ENCODE results near the gene MYOM1.

Gene MYOM1

DNA sequence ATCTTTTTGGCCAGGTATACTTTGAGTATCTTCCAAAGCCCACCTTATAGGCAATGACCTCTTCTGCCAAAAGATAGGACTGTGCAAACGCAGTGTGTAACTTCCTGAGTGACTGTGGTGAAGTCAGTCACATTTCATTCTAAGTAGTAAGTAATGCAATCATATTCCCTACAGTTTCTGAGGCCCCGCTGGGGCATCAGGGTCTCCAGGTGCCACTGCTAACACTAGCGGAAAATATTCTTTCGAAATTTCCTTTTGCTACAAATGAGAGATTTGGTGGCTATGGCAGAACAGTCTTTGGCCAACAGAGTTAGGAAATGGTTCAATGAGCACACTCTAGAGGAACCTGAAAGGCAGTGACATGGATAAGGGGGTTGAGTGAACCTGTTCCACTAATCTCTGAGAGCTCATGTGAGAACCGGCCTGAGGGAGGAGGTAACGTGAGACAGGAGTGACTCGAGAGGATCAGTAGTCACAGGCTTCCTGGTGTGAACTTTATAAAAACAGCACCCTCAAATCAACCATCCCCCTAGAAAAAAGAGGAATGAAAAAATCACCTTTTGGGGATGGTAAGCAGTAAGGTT lies 104.2 kb downstream of the MYOM1 start:
- TF ChIP-seq, protein P1, sequence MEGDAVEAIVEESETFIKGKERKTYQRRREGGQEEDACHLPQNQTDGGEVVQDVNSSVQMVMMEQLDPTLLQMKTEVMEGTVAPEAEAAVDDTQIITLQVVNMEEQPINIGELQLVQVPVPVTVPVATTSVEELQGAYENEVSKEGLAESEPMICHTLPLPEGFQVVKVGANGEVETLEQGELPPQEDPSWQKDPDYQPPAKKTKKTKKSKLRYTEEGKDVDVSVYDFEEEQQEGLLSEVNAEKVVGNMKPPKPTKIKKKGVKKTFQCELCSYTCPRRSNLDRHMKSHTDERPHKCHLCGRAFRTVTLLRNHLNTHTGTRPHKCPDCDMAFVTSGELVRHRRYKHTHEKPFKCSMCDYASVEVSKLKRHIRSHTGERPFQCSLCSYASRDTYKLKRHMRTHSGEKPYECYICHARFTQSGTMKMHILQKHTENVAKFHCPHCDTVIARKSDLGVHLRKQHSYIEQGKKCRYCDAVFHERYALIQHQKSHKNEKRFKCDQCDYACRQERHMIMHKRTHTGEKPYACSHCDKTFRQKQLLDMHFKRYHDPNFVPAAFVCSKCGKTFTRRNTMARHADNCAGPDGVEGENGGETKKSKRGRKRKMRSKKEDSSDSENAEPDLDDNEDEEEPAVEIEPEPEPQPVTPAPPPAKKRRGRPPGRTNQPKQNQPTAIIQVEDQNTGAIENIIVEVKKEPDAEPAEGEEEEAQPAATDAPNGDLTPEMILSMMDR (conservative IDR thresholded peaks at IDR 0.05) = no peak
- no peak overlapping the region for H3K27ac ChIP-seq

DNA sequence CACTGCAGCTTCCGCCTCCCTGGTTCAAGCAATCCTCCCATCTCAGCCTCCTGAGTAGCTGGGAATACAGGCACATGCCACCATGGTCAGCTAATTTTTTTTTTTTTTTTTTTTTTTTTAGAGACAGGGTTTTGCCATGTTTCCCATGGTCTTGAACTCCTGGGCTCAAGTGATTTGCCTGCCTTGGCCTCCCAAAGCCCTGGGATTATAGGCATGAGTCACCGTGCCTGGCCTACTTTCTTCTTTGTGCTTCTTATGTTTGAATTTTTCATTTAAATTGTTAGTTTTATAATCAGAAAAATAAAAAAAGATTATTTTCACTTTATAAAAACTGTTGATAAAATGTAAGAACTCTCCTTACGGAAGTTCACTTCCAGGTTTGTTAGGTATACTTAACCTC lies 105.3 kb downstream of the MYOM1 start:
- TF ChIP-seq, protein P1 (conservative IDR thresholded peaks at IDR 0.05) = no peak
- no peak overlapping the region for H3K27ac ChIP-seq

DNA sequence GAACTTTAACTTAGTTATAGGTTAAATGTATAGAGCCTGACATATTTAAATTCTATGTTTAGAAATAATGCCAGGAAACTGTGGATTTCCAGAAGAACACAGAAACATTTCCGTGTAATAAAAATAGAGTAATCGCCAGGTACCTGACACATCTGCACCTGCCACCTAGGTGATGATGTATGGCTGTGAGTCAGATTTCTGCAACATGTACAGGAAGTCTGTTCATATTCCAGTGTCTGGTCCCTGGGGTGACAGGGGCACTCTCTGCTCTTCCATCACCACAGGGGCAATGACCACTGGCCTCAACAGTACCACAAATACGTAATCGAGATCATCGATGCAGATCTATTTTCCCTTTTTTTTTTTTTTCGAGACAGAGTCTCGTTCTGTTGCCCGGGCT lies 105.7 kb downstream of the MYOM1 start:
- TF ChIP-seq, protein P1 (conservative IDR thresholded peaks at IDR 0.05) = no peak
- no peak overlapping the region for H3K27ac ChIP-seq

DNA sequence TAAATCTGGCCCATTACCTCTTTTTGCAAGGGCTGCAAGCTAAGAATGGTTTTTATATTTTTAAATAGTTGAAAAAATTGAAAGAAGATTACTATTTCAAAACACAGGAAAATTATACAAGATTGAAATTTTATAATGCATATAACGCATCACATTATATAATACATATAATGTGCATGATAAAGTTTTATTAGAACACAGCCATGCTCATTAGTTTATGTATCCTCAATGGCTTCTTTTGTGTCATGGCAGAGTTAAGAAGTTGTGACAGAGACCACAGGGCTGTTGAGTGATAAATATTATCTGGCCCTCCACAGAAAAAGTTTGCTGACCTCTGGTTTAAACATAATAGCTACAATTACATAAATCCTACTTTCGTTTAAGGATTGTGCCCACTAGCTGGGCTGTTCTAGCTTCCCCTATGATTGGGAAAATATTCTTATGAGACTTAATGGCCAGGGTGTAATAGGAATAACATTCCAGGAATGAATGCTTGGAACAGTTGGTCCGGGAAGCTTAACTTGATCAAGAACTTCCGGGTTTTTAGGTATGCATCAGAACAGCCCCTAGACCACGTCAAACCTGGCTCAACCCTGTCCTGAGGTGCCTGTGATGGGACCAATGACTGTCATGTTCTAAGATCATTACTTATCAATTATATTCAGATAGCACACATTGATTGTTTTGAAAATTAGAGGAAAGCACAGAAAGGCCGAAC lies 108.1 kb downstream of the MYOM1 start:
- TF ChIP-seq, protein P1 (conservative IDR thresholded peaks at IDR 0.05) = no peak
- no peak overlapping the region for H3K27ac ChIP-seq

DNA sequence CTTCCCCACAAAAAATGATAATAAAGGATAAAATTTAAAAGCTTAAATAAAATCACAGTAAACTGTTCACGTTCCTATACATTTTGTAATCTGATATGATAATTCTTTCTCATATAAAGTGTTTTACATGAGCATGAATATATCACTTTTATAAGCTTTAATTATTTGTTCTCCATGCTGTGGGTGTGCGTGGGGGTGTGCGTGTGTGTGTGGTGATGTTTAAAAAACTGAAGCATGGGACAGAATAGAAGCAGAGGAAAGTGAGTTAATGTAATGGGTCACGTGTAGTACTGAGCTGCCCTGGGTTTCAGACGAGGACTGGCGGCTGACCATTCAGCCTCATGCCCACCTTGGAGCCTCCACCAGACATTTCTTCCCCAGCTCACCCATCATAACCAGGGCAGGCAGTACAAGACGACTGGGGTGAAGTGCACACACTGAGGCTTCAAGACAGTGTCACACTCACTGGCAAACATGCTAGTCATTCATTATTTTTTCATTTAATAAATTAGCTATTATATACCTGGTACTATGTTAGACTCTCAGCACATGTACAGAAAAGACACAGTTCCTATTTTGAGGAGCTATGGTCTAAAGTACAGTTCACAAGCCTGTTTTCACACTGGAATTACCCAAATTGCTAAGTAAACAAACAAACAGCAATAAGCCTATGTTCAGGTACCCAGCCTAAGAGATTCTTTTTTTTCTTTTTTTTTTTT lies 109.6 kb downstream of the MYOM1 start:
- H3K27ac ChIP-seq = no peak overlapping the region
- TF ChIP-seq, protein P1 (conservative IDR thresholded peaks at IDR 0.05) = no peak

DNA sequence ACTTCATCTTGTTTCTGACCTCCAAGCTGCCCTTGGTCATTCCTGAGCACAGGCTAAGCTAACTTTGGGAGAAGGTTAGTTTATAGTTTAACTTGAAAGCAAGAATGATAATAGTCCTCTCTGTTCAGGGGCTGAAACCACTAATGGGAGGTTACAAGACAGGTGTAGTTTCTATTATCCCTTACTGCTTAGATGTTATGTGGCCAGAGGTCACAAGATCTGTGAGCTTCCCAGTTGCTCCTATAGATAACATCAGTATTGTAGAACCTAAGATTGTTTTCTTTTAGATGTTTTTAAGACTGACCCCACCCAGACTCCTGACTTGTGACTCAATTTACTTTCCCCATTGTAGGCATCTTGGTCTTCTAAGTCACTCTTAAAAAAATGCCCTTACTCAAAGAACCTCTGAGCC lies 112.0 kb downstream of the MYOM1 start:
- TF ChIP-seq, protein P1 (conservative IDR thresholded peaks at IDR 0.05) = no peak
- no peak overlapping the region for H3K27ac ChIP-seq
